Prostate gland (tissue), 2 donors: ENCODE data around the gene UPK1B. TPM values are rescaled to one million over a fixed set of nuclear protein-coding genes. Genes with fewer than 3 reads are reported as not detected.

Source experiments
- DNase-seq: peaks from one replicate; pipeline ENCODE4 v3.0.0-alpha.2; 2019; ENCODE audit warnings: low spot score
- H3K27ac ChIP-seq, 2 donors: fragments of 200-600 bp; sonication (generic); 2 replicates each; pipeline ENCODE4 v1.5.1; 2017 to 2019
- H3K27me3 ChIP-seq: fragments of 200-600 bp; sonication (generic); replicated peaks from 2 replicates; pipeline ENCODE4 v1.5.1; 2019; ENCODE audit not compliant: insufficient read depth
- H3K36me3 ChIP-seq, 2 donors: fragments of 200-600 bp; sonication (generic); 1 replicate in 1 of 2; 2 replicates in 1 of 2; pipeline versions ENCODE4 v1.5.1 to v1.8.1; 2017 to 2019
- H3K4me1 ChIP-seq: fragments of 200-600 bp; sonication (generic); replicated peaks from 2 replicates; pipeline ENCODE4 v1.5.1; 2019
- H3K4me3 ChIP-seq, 2 donors: fragments of 200-600 bp; sonication (generic); 2 replicates each; pipeline ENCODE4 v1.5.1; 2017 to 2019
- H3K9me3 ChIP-seq: fragments of 200-600 bp; sonication (generic); 2 replicates; pipeline ENCODE4 v1.5.1; 2017
- POLR2A ChIP-seq: fragments of 450-650 bp; IDR thresholded peaks from one replicate; pipeline ENCODE4 v1.6.1; 2016; ENCODE audit warnings: antibody characterized with exemption, mild to moderate bottlenecking
- POLR2AphosphoS5 ChIP-seq: sonication (generic); formaldehyde crosslinking; IDR thresholded peaks from one replicate; pipeline ENCODE4 v1.6.1; 2017; ENCODE audit warnings: antibody characterized with exemption
- WGBS: methylation state at CpG from one replicate; pipeline ENCODE4 v1.1.5; 2018; 5-methylcytosine and 5-hydroxymethylcytosine counted together
- intact Hi-C: fragments of 100-400 bp; cut with DNase I; formaldehyde crosslinking; loops from one replicate; pipeline ENCODE4 v1.14.2; 2022
- total RNA-seq, 2 donors: library from RNA; depleted of rRNA; stranded (reverse); fragments of >200 nt; gene quantifications; one replicate each; pipeline ENCODE4 v1.1.0, GENCODE V29; 2016
- TF ChIP-seq, protein P1 (sequence below), 4 experiments: fragments of 200-600 bp in 2 of 4; fragments of 450-650 bp in 2 of 4; sonication (generic) in 2 of 4; IDR thresholded peaks; 1 replicate in 3 of 4; 2 replicates in 1 of 4; pipeline ENCODE4 v1.5.1; 2016 to 2019; ENCODE audit warnings: antibody characterized with exemption in 4 of 4, mild to moderate bottlenecking in 2 of 4, moderate library complexity in 2 of 4

The UPK1B gene
- total RNA-seq, 2 donors from 2014 or later, result not detected

DNA sequence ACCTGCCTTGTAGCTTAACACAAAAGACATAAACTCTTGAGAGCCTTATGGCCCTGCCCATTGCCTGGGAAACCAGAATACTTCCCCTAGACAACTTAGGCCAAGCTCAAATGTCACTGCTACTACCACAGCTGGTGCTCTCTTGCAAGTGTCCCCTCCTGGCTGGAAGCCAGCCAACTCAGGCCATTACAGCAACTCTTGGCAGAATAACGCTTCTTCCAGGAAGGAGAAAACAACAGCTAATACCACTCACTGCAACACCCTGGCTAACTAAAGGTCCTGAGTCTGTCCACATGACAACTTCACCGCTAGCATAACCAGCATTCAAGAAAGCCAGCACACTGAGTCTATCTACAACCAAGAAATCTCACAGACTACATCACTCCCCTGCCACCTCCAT lies 72.4 kb downstream of the UPK1B start:
- intact Hi-C loops, result no loop called here
- no peak overlapping the region for H3K27ac ChIP-seq
- H3K9me3 ChIP-seq, result no peaks in the 10 kb centered on the region
- no peak for TF ChIP-seq POLR2A
- TF ChIP-seq, protein P1, sequence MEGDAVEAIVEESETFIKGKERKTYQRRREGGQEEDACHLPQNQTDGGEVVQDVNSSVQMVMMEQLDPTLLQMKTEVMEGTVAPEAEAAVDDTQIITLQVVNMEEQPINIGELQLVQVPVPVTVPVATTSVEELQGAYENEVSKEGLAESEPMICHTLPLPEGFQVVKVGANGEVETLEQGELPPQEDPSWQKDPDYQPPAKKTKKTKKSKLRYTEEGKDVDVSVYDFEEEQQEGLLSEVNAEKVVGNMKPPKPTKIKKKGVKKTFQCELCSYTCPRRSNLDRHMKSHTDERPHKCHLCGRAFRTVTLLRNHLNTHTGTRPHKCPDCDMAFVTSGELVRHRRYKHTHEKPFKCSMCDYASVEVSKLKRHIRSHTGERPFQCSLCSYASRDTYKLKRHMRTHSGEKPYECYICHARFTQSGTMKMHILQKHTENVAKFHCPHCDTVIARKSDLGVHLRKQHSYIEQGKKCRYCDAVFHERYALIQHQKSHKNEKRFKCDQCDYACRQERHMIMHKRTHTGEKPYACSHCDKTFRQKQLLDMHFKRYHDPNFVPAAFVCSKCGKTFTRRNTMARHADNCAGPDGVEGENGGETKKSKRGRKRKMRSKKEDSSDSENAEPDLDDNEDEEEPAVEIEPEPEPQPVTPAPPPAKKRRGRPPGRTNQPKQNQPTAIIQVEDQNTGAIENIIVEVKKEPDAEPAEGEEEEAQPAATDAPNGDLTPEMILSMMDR (IDR thresholded peaks at IDR 0.05), result no peak
- TF ChIP-seq POLR2AphosphoS5, result no peak
- WGBS, result 90% methylated on average over 2 of the region's 2 CpGs
- no peak for DNase-seq
- no peaks in the 10 kb centered on the region for H3K36me3 ChIP-seq
- H3K4me1 ChIP-seq, result no peaks in the 10 kb centered on the region
- H3K27me3 ChIP-seq, result no peaks in the 10 kb centered on the region
- no peak overlapping the region for H3K4me3 ChIP-seq

Other genes with a start within 250 kb of the UPK1B start
- 10 to 100 TPM in 1 of 2 donors, under 1 TPM in 1; 0.46 to 30.9 TPM for gene IGSF11, start 138.8 kb upstream of the UPK1B start, total RNA-seq
- 1 to 10 TPM in 1 of 2 donors, not detected in 1; 6.6 TPM for gene TEX55, start 27.4 kb upstream of the UPK1B start, total RNA-seq
- gene B4GALT4, start 67.3 kb downstream of the UPK1B start, total RNA-seq, result 10 to 100 TPM; 12.8 to 19.0 TPM
- 10 to 100 TPM in 1 of 2 donors, 1 to 10 TPM in 1; 6.5 to 10.7 TPM for gene ARHGAP31, start 120.8 kb downstream of the UPK1B start, total RNA-seq